GM18861 (cell line): ENCODE measurements around the gene CXCR5.
A peak's percentile ranks its signal among the peaks of the same experiment; 100 is the strongest.

ENCODE experiments used
- ATAC-seq: cut with Tn5 transposase; IDR thresholded peaks from one replicate; pipeline ENCODE4 v1.9.1; 2021; ENCODE audit not compliant: unreplicated experiment

Gene CXCR5

DNA sequence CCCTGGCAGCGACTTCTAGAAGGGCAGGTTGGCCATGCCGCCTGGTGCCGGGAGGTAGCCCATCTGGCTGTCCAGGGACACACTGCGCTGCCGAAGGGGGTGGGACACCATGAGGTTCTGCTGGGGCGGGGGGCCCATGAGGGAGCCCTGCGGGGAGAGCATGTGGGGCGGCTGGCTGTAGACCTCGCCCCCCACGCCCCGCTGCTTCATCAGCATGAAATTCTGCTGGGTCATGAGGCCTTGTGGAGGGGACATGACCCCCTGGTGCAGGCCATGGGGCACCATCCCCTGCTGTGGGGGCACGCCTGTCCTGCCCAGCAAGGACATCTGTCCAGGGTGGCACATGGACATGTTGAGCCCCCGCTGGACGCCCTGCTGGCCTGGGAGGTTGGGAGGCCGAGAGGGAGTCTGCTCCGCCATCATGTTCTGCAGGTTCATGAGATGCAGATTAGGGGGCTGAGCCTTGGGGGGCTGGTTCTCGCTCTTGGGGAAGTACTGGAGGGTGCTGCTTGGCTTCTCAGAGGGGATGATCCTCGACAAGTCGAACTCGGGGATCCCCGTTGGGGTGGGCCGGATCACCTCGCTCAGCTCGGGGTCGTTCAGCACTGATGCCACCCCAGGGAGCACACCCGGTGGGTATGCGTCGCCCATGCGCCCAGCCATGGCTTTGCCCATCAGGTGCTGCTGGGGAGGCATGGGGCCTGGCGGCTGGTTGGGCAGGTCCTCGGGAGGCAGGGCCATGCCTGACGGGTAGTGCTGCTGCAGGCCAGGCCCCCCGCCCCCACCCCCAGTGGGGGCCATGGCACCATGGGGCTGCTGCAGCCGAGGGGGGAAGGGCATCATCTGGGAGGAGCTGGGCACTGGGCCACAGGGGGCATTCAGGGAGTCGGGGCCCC, 15.0 kb downstream of the CXCR5 start:
- ATAC-seq = no peak

DNA sequence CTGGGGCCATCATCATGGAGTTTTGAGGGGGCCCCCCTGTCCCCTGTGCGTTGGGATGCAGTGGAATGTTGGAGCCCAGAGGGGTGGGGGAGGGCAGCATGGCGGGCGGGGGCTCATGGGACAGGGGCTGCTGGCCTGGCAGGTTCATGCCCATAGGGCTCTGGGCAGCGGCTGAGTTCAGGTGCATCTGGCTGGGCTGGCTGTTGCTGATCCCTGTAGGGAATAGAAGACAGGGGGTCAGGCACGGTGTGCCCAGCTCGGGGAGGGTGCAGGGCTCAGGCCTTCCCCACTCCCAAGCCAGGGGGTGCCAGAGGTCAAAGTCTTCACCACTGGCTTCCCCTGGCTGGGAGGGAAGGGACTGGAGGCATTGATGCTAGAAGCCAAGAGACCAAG, 15.6 kb downstream of the CXCR5 start:
- ATAC-seq = no peak

DNA sequence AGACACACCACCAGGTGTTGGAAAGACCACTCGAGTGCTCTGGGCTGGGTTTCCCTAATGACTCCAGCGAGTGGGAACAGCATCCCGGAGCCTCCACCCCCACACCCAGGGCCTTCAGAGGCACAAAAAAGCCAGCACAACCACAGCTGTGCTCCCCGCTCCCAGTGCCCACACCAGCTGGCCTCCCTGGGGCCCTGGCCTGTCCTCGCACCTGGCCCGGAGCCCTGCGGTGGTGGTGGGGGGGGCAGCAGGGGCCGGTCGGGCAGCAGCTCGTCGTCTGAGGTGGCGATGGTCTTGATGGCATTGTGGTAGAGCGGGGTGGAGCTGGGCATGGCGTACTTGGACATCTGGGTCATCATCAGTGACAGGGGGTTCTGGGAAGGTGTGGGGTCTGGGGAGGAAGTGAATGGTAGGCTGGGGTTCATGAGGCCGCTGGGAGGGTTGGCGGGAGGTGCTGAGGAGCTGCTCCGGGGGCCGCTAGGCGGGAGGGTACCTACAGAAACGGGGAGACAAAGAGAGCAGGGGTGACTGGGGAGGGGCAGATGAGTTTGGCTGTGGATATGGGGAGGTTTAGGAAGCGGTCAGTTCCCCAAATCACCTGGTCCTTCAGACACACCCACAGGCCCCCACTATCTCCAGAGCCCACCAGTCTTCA, 16.1 kb downstream of the CXCR5 start:
- ATAC-seq = no peak

DNA sequence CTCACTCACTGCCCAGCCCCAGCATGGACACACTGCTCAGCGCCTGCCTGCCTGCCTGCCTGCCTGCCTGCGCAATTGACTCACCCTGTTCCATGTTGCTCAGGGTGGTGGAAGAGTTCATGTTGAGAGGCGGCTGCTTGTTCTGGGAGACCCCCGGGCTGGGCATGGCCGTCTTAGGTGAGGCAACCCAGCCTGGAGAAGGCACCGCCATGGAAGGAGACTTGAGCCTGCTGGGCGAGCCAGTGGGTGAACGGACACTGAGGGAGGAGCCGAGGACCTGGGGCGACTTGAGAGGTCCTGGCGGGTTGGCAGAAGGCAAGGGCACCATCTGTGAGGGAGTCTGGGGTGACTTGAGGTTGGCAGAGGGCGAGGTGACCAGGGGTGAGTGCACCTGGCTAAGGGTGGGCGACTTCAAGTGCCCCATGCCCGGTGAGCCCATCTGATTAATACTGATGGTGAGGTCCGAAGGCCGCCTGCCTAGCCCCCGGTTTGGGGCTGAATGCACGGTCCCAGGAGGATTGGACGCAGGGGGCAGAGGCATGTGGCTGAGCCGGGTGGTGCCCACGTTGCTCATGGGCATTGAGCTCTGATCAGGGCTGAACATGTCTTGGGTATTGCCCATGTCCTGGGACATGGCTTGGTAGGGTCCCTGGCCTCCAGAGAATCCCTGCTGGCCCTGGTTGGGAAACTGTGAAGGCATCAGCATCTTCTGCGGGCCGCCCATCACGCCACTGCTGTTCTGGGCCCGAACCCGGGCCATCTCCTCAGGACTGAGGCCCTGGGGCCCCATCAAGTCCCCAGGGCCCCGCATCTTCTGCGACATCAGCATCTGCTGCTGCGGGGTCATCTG, 17.1 kb downstream of the CXCR5 start:
- no peak for ATAC-seq

DNA sequence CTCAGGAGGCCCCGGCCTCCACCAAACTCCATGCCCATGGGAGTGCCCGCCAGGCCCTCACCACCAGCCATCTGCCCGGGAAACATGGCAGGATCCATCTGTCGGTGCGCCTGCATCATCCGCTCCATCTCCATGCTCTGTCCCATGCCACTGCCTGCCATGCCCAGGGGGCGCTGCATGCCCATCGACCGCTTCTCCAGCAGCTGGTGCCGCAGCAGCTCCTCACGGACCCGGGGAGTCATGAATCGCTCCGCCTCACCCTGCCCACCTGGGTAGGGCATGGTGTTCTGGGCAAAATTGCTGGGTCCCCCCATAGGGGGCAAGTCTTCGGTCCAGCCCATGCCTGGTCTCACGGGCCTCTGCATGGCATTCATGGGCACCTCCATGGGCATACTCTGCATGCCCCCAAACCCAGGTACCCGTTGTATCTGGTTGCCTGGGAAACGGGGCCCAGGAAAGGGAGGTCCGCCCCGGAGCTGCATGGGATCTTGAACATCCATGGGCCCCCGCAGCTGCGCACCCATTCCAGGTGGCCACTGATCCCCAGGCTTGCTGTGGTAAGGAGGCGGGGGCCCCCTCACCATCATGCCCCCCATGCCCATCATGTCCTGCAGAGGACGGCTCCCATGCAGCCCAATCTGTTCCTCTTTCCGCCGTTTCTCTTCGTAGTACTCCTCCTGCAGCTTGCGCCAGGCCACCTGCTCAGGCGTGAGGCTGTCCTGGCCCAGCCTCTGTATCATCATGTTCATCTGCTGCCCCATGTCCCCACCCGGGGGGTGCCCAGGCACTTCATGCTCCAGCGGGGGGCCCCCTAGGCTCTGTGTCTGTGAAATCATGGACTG, 18.0 kb downstream of the CXCR5 start:
- no peak for ATAC-seq

DNA sequence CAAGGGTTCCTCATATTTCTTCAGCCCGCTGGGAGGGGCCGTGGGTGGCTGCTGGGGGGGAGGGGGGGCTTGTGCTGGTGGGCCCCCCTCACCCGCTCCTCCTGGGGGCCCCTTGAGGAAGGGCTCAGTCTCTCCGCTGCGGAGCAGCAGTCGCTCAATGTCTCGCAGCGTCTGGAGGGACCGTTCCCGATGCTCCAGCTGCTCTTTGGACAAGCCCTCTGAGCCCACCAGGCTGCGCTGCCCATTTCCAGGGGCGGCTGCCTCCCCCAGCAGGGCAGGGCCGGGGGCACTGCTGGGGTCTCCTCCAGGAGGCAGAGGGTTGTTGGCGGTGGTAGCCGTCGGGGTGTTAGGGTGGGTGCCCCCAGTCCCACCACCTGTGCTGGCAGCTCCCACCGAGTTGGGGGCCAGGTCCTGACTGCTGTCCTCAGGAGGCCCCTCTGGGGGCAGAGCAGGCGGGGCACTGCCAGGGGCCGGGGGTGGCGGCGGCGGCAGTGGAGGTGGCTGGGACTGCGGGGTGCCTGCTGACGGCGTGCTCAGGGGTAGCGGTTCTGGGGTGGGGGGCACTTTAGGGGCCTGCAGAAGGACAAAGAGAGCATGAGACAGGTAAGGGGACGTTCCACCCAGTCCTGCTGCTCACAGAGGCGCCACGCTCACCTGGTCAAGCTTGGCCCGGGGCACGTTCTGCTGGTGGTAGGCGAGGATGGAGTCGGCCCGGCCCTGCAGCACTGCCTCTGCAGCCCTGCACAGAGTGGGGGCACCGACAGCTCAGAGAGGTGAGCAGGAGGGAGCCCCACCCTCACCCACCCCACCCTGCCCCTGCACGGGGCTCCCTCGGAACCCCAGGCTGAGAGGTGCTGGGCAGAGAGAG, 18.9 kb downstream of the CXCR5 start:
- ATAC-seq = no peak

DNA sequence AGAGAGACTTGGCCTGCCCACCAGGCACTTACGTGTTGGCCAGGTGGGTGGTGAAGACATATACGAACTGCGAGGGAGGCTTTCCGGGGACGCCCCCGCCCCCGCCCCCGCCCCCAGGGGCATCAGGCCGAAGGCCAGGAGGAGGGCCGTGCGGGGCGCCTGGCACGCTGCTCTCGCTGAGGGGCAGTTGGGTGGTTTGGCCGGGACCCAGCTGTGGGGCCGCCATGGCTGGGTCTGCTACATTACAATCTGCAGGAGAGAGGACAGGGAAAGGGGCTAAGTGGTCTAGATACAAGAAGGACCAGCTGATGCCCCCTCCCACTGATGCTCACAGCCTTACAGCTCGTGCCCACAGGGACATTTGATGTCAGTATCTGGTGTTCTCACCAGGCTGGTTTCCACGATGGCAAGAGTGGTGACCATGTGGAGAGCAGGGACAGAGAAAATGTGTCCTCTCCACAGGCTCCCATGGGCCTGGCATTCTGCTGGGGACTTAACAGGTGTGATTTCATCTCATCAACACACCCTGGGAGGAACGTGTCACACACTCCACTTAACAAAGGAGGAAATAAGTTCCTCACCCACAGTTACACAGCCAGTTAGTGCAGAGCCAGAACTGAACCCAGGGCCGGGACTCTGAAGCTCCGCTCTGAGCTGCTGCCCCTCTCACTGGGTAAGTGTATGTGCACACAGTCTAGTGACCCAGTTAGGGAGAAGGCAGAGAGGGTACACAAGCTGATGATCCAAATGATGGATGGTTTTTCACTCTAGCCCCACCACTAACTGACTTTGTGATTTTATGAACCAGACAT, 19.7 kb downstream of the CXCR5 start:
- no peak for ATAC-seq

DNA sequence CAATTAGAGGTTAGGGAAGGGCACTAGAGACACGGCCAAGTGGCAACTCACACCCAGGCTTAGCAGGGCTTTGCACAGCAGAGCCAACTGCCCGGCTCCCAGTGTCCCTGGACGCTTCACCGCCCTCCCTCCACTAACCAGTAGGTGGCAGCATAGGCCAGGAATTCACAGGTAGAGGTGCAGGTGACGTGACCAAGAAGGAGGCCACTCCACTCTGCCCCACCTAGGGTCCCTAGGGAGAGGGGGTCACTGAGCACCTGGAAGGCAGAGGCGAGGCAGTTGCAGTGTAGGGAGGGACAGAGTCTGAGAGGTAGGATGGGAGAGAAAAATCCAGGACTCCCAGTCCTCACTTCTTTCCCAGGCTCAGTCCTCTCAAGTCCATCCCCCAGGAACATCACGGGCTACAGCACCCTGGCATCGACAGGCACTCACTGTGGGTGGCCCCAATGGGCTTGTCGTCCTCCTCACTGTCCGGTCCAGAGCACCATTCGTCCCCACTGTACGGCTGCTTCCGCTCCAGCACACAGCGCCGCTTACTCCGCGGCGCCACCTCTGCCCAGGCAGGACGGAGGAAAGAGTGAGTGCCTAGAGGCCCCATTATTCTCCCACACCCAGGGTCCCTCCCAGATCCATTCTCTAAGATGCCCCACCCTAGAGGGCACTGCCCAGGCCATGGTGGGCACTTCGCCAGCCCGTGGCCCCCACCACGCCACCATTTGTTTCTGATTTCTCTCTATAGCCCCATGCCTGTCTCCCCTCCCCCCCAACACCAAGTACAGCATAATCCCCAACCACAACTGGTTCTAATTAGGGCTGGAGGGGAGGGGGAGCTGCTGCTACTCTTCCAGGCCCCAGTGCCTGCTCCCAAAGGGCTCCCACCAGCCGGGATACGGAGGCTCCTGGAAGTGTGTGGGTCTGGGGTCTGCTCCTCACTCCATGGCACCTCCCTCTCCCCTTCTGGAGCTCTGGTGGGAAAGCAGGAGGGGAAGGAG, 23.7 kb downstream of the CXCR5 start:
- ATAC-seq = peak; percentile 62

DNA sequence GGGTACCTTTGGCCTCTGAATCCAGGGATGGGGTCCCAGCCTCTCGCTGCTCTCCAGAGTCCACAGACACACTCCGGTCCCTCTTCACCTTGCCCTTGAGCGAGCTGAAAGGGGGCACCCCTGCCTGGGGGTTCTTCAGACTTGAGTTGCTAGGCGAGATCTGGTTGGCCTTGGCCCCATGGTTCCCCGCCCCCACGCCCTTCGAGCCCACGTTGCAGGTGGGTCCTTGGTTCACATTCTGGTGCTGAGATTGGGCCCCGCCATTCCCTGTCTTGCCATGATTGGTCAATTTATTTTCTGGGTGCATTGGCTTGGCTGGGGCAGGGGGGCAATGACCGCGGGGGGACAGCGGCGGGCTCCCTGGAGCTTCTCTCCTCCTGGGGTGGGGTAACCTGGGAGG, 24.6 kb downstream of the CXCR5 start:
- ATAC-seq = no peak

DNA sequence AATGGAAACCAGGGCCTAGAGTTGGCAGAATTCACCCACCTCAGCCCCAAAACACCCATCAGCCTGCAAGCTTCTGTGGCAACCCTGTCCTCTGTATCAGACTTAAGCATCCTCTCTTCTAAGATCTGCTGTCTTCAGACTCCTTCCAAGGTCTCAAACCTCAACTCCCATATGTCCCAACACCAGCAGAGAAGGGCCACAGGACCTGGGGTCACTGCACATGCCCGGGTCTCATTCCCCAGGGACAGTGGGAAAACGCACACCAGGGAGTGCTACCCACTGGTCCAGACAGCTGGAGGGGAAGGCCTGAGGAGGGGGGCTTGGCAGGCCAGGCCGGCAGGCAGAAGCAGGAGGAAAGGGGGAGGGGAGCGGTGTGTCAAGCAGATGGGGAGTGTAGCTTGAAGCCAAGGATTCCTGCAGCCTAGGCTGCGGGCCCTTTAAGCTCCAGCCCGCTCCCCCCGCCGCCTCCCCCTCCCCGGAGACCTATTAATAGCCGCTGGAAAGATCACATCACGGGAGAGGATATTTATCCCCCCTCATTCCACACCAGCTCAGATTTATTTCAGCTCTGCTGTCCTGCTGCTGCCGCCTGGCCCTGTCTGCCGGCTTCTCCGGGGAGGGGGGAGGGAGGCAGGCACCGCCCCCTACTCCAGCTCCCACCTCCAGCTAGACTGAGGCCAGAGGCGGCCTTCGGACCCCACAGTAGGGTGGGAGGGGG, 25.4 kb downstream of the CXCR5 start:
- ATAC-seq = no peak

DNA sequence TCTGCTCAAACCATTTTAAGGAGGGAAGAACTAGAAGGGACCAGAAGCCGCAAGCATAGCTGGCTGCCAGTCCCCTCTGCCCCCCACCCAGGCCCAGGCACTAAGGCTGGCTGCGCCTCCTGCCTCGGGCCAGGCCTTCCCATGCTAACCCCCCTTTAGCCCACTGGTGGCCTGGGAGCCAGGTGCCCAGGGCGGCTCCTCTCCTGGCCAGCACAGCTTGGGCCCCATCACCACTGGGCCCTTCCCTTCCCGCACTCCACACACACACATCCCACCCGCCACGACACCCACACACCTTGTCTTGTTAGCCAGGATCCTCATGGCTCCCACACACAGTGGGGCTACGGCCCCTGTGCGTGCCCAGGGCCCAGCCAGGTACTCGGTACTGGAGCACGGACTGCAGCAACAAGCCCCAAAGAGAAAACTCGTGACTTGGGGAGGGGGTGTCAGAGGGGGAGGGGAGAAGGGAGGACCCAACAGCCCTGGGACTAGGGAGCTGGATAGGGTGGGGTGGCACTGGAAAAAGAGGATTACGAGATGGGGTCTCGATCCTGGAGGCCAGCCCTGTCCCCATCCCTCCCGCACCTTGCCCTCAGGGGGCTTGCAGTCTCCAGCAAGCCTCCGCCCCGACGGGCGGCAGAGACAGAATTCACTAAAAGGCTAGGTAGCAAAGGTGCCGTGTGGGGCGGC, 26.1 kb downstream of the CXCR5 start:
- no peak for ATAC-seq

DNA sequence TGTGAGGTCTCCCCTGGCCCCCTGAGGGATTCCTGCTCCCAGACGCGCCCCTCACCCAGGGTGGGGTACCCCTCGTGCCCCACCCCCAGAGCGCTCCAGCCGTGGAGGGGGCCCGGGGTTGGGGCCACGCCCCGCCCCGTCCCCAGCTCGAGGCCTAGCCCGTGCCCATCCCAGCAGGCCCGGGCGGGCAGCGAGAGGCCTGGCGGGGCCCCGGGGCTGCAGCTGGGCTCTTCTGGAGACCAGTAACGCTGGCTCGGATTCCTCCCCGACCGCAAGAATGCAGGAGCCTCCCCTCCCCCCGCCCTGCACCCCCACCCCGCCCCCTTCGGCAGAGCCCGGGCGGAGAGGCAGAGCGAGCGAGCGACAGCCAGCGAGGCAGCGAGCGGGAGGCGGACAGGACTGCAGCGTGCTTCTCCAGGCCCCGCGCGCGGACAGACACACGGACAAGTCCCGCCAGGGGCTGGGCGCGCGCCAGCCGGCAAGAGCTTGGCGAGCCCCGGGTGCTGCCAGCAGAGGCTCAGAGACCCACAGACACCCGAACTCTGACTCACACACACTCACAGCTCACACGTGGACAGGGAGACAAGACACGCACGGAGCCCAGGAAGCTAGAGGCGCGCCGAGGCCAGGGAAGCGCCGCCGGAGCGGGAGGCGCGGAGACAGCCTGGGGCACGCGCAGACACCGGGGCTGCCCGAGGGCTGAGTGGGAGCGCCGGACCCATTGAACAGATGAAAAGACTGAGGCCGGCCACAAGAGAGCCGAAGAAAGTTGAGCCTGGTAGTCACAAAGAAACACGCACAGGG, 26.8 kb downstream of the CXCR5 start:
- no peak for ATAC-seq

DNA sequence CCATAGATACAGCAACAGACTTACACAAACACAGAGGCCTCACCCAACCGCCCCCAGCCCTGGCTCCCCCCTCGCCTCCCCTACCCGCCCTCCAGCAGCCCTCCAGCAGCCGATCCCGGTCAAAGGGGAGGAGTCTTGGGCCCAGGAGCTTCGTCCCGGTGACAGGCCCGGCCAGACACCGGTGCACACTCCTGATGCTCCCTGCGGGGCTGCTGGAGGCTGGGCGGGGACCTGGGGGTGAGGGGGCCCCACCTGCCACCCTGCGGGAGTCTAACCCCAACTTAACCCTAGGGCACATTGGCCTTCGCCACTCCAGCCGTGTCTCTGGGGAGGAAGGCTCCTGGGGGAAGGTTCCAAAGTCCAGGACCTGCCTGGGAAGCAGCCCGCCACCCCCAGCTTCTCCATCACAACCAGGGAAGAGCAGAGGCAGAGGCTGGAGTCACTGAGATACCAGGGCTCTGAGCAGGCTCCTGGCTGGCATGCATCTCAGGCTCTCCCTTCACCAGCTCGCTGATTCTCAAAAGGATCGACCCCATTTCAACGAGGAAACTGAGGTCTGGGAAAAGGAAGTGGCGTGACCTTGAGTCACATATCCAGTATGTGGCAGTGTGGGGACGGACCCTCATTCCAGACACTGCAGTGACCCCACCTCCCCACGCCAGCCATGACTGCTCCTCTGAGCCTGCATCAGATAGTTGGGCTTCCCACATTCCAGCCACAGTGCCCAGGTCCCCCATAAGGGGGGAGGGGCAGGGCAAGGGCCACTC, 27.6 kb downstream of the CXCR5 start:
- ATAC-seq = no peak

DNA sequence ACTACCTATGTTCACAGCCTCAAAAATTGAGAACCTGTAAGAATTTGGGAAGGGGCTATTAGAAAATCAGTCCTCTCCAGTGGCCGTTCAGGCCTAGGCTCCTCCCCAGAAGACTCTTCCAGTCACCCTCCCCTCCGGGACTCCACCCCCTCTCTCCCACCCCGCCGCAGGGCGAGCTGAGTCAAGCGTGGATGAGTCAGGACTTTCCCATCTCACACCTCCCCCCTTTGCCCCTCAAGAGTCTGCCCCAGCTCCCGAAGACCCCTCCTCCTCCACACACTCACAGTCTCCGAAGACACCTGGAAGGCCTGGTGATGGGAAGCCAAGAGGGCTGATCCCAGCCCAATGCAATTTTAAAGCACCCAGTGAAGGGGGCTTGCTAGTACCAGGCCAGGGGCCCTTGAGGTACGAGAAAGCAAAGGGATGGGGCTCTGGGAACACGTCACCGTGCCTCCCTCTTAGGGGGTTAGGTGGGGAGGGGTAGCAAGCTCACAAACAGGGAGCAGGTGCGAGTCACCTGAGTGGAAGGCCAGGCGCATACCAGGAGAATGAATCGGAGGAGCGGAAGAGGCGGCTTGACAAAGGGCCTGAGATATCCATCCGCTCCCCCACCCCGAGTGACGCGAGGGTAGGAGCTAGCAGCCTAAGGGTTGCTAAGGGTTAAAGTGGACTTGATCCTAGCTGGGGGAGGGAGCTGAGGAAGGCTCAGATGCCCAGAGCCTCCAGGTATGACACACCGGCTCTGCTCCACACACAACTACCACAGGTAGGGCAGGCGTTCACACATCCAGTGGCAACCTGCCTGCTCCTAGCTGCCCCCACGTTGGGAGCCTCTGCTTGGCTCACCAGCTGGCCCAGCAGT, 28.4 kb downstream of the CXCR5 start:
- ATAC-seq = no peak
